CD4-positive, alpha-beta T cell treated with Interleukin-1 beta for 1 hour (primary cell): ENCODE measurements around the gene UBE2O.
A peak's percentile ranks its signal among the peaks of the same experiment; 100 is the strongest.

Experiments
- DNase-seq, 2 donors: peaks; one replicate each; pipeline ENCODE4 v3.0.0-alpha.2; 2020 to 2022

Gene UBE2O

GRCh38 chr17:76437467-76438402 lies 15.2 kb downstream of the UBE2O start:
- DNase-seq: no peak

GRCh38 chr17:76435751-76436150 lies 17.2 kb downstream of the UBE2O start:
- DNase-seq: no peak

- DNase-seq: no peak
These were observed 18.1 kb downstream of the UBE2O start for GRCh38 chr17:76434870-76435269.

GRCh38 chr17:76433693-76434092 lies 19.3 kb downstream of the UBE2O start:
- no peak for DNase-seq

- no peak for DNase-seq
These were observed 20.1 kb downstream of the UBE2O start for GRCh38 chr17:76432712-76433336.

- DNase-seq: no peak
These were observed 20.9 kb downstream of the UBE2O start for GRCh38 chr17:76432004-76432403.

- DNase-seq: no peak
These were observed 21.4 kb downstream of the UBE2O start for GRCh38 chr17:76431509-76431908.

- DNase-seq: no peak
These were observed 24.4 kb downstream of the UBE2O start for GRCh38 chr17:76428511-76428910.

GRCh38 chr17:76427501-76428231 lies 25.3 kb downstream of the UBE2O start:
- DNase-seq: peak in 1 of 2 donors; percentile 26

- no peak for DNase-seq
These were observed 26.1 kb downstream of the UBE2O start for GRCh38 chr17:76426853-76427252.

GRCh38 chr17:76422860-76423259 lies 30.1 kb downstream of the UBE2O start:
- DNase-seq: no peak

- no peak for DNase-seq
These were observed 30.5 kb downstream of the UBE2O start for GRCh38 chr17:76422406-76422805.

GRCh38 chr17:76421044-76421407 lies 31.9 kb downstream of the UBE2O start:
- no peak for DNase-seq

GRCh38 chr17:76420356-76421043 lies 32.5 kb downstream of the UBE2O start:
- no peak for DNase-seq

- no peak for DNase-seq
These were observed 33.2 kb downstream of the UBE2O start for GRCh38 chr17:76419576-76420260.

- DNase-seq: no peak
These were observed 35.3 kb downstream of the UBE2O start for GRCh38 chr17:76417499-76418143.

- no peak for DNase-seq
These were observed 36.1 kb downstream of the UBE2O start for GRCh38 chr17:76416899-76417298.

- DNase-seq: no peak
These were observed 36.5 kb downstream of the UBE2O start for GRCh38 chr17:76416457-76416856.

GRCh38 chr17:76415786-76416185 lies 37.2 kb downstream of the UBE2O start:
- no peak for DNase-seq

- no peak for DNase-seq
These were observed 38.3 kb downstream of the UBE2O start for GRCh38 chr17:76414334-76415295.

- no peak for DNase-seq
These were observed 41.7 kb downstream of the UBE2O start for GRCh38 chr17:76411247-76411646.
